MM.1S (cell line): ENCODE data around the gene SIN3A.

ENCODE experiments used
- EZH2 ChIP-seq: fragments of 300-600 bp; sonication (generic); optimal IDR thresholded peaks from 2 replicates; pipeline ENCODE3; 2017; ENCODE audit warnings: low read depth, mild to moderate bottlenecking, antibody characterized with exemption, low read length, mixed read lengths
- TF ChIP-seq, protein P1 (sequence below): fragments of 300-600 bp; sonication (generic); IDR thresholded peaks from 2 replicates; pipeline ENCODE4 v1.5.1; 2016; ENCODE audit warnings: antibody characterized with exemption, low read length, mixed read lengths

DNA sequence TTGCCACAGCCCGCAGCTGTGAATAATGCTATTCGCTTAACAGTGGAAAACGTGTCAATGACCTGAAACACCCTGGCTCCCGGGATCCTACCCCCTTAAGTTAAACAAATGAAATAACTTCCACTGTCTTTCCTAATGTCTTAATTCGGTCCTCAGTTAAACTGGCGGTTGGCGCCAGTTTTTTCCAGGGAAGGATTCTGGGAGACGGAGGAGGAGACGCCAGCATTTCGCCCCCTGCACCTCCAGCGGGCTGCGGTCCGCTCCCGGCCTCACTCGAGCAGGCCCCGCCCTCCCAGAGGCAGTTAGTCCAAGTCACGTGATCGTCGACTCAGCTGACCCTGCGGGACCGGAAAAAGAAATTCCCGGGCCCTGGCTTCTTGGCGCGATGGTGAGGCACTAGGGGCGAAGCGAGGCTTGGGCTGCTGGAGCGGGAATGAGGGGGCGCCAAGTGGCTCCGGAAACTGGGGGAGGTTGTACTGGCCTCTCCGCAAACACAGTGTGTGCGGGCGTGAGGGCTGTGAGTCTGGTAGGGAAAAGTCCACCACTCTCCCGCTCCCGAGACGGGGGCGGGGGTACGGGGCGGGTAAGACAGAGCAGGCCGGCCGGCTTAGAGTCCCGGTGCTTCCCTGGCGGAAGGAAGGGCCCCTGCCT is 115.7 kb downstream of the SIN3A start, which contains the start of gene COMMD4:
- no peak for TF ChIP-seq EZH2
- TF ChIP-seq, protein P1, sequence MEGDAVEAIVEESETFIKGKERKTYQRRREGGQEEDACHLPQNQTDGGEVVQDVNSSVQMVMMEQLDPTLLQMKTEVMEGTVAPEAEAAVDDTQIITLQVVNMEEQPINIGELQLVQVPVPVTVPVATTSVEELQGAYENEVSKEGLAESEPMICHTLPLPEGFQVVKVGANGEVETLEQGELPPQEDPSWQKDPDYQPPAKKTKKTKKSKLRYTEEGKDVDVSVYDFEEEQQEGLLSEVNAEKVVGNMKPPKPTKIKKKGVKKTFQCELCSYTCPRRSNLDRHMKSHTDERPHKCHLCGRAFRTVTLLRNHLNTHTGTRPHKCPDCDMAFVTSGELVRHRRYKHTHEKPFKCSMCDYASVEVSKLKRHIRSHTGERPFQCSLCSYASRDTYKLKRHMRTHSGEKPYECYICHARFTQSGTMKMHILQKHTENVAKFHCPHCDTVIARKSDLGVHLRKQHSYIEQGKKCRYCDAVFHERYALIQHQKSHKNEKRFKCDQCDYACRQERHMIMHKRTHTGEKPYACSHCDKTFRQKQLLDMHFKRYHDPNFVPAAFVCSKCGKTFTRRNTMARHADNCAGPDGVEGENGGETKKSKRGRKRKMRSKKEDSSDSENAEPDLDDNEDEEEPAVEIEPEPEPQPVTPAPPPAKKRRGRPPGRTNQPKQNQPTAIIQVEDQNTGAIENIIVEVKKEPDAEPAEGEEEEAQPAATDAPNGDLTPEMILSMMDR: no peak
